Measurements from ENCODE around the gene PTP4A2. TPM values are rescaled to one million over a fixed set of nuclear protein-coding genes. Genes with fewer than 3 reads are reported as not detected.
A peak's percentile ranks its signal among the peaks of the same experiment; 100 is the strongest.
"Not testable (repeated sequence)": the region's sequence is repeated elsewhere in the genome, so short reads cannot be mapped to it uniquely, and the experiment has no call there.

Gene PTP4A2
- total RNA-seq, 1 donor from 2014 or later, result 334 TPM

DNA sequence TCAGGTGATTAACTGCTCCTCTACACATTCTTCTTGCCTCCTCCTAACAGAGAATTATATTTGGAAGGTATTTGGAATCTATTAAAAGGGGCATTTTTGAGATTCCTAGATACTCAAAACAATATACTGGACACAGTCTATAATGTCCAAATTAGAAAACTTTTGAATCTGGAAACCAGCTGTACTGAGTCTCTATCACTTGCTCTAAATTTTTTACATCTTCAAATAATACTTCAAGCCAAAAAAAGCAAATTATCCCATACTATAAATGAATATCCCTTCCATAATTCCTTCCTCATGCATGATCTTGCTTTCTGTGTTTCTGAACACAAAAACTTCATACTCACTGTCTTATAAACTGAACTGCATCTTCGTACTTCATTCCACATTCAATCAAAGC lies 28.5 kb downstream of the PTP4A2 start:
- Mint-ChIP-seq H3K36me3 (ENCODE audit: low read depth) (peaks cover 97% of the 10 kb centered on the region), H3K4me3 (ENCODE audit: low read depth) (no peak overlapping the region), H3K27ac (peak overlapping the region; percentile 36), H3K4me1 (ENCODE audit: low read depth) (peaks cover 58% of the 10 kb centered on the region), H3K27me3 (ENCODE audit: low read depth) (no peaks in the 10 kb centered on the region), H3K9me3 (no peaks in the 10 kb centered on the region)
- DNase-seq (ENCODE audit: low spot score), result no peak
- intact Hi-C loops (cut with micrococcal nuclease), result loop anchor here (5.0 kb wide), 1 partner anchor 82 kb away; no protein-coding TSS in a partner anchor

DNA sequence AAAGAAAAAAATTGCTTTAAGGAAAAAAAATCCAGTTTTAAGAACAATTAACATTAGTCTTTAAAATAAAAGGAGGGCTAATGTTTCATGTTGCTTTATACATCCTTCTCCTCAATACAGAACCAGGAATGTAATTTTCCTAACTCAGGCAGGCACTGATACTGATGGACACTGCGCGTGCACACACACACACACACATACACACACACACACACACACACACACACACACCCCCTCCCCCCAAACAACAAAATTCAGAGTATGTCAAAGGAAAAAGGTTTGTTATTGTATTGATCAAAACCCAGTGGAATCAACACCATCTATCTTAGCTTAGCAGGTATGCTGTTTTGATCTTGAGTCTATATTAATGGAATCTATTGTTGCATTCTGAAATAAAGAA lies 31.6 kb downstream of the PTP4A2 start:
- intact Hi-C loops (cut with micrococcal nuclease), result no loop called here
- peak overlapping the region; percentile 35 for H3K27ac Mint-ChIP-seq
- H3K4me3 Mint-ChIP-seq (ENCODE audit: low read depth), result no peak overlapping the region
- no peak for DNase-seq (ENCODE audit: low spot score)
- peaks cover 4% of the 10 kb centered on the region for H3K9me3 Mint-ChIP-seq
- no peaks in the 10 kb centered on the region for H3K27me3 Mint-ChIP-seq (ENCODE audit: low read depth)
- H3K4me1 Mint-ChIP-seq (ENCODE audit: low read depth), result peaks cover 36% of the 10 kb centered on the region
- H3K36me3 Mint-ChIP-seq (ENCODE audit: low read depth), result peaks cover 81% of the 10 kb centered on the region

DNA sequence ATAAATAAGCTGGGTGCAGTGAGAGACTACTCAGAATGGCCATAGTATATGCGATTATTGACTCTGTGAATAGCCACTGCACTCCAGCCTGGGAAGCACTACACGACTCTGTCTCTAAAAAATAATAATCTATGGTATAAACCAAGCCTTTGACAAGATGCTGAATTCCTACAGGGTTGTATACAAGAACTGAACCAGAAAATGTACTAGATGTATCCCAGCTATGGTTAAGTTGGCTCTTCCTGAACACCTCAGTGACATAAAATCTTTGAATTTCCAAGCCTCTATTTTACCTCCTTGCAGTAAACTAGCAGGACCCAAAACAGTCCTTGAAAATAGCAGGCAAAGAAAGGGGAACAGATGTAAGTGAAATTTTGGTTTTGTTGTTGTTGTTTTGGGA lies 32.5 kb downstream of the PTP4A2 start:
- H3K36me3 Mint-ChIP-seq (ENCODE audit: low read depth), result peaks cover 73% of the 10 kb centered on the region
- H3K4me1 Mint-ChIP-seq (ENCODE audit: low read depth), result peaks cover 29% of the 10 kb centered on the region
- intact Hi-C loops (cut with micrococcal nuclease), result no loop called here
- H3K27ac Mint-ChIP-seq, result peak overlapping the region; percentile 4
- H3K27me3 Mint-ChIP-seq (ENCODE audit: low read depth), result no peaks in the 10 kb centered on the region
- H3K9me3 Mint-ChIP-seq, result peaks cover 4% of the 10 kb centered on the region
- no peak for DNase-seq (ENCODE audit: low spot score)
- H3K4me3 Mint-ChIP-seq (ENCODE audit: low read depth), result no peak overlapping the region

DNA sequence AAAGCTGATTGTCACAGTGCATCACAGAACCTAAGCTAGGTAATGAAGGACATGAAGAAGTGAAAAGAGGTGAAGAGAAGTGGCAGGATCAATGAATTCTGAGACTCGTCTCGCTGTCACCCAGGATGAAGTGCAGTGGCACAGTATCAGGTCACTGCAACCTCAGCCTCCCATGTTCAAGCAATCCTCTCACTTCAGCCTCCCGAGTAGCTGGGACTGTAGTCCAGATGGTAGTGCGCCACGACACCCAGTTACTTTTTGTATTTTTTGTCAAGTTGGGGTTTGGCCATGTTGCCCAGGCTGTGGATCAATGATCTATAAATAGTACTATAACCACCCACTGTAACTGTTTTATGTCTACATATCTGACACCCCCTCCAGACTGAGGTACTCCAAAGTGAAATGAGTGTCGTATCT lies 33.1 kb downstream of the PTP4A2 start:
- peaks cover 68% of the 10 kb centered on the region for H3K36me3 Mint-ChIP-seq (ENCODE audit: low read depth)
- H3K27ac Mint-ChIP-seq, result no peak overlapping the region
- no peak overlapping the region for H3K4me3 Mint-ChIP-seq (ENCODE audit: low read depth)

GRCh38 chr1:31904339-31905092 lies 33.7 kb downstream of the PTP4A2 start:
- peaks cover 4% of the 10 kb centered on the region for H3K9me3 Mint-ChIP-seq
- H3K36me3 Mint-ChIP-seq (ENCODE audit: low read depth), result peaks cover 62% of the 10 kb centered on the region
- intact Hi-C loops (cut with micrococcal nuclease), result no loop called here
- no peaks in the 10 kb centered on the region for H3K27me3 Mint-ChIP-seq (ENCODE audit: low read depth)
- H3K27ac Mint-ChIP-seq, result no peak overlapping the region
- no peak for DNase-seq (ENCODE audit: low spot score)
- no peak overlapping the region for H3K4me3 Mint-ChIP-seq (ENCODE audit: low read depth)
- peaks cover 21% of the 10 kb centered on the region for H3K4me1 Mint-ChIP-seq (ENCODE audit: low read depth)

More for the DNA sequence above, 33.1 kb downstream of the PTP4A2 start:
- DNase-seq (ENCODE audit: low spot score), result no peak
- Mint-ChIP-seq H3K27me3 (ENCODE audit: low read depth) (no peaks in the 10 kb centered on the region), H3K4me1 (ENCODE audit: low read depth) (peaks cover 26% of the 10 kb centered on the region), H3K9me3 (peaks cover 4% of the 10 kb centered on the region)
- intact Hi-C loops (cut with micrococcal nuclease), result no loop called here

DNA sequence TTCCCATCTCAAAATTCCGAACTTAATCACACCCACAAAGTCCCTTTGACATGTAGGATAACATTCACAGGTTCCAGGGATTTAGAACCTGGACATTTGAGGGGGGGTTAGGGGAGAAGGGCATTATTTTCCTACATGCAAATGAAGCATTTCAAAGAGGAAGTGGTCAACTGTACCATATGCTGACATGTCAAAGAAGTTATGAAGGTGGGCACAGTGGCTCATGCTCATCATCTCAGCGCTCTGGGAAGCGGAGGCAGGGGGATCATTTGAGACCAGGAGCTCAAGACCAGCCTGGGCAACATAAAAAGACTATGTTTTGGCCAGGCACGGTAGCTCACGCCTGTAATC lies 35.7 kb downstream of the PTP4A2 start:
- Mint-ChIP-seq H3K9me3 (peaks cover 4% of the 10 kb centered on the region), H3K27ac (no peak overlapping the region), H3K36me3 (ENCODE audit: low read depth) (peaks cover 43% of the 10 kb centered on the region), H3K27me3 (ENCODE audit: low read depth) (no peaks in the 10 kb centered on the region), H3K4me3 (ENCODE audit: low read depth) (no peak overlapping the region), H3K4me1 (ENCODE audit: low read depth) (peaks cover 17% of the 10 kb centered on the region)
- intact Hi-C loops (cut with micrococcal nuclease), result no loop called here
- no peak for DNase-seq (ENCODE audit: low spot score)

DNA sequence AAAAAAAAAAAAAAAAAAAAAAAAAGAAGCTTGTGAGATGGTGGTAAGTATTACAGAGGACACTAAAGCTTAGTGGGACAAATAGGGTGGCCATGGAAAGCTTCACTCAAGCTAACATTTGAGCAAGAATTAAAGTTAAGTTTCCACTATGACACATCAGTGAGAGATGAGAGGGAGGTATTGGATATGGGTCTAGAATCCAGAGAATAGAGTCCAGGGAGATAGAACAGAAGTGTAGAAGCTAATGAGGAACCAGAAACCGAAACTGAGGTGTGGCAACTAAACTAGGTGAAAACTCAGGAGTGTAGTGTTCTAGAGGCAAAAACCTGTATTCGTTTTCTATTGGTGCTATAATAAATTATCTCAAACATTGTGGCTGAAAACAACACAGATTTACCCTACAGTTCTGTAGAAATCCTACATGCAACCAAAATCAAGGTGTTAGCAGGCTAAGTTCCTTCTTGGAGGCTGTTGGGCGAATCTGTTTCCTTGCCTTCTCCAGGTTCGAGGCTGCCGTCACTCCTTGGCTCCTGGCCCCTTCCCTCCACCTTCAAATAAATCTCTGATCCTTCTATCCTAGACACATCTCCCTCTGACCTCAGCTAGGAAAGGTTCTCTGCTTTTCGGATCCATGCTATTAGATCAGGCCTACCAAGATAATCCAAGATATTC lies 36.2 kb downstream of the PTP4A2 start:
- peaks cover 4% of the 10 kb centered on the region for H3K9me3 Mint-ChIP-seq
- peaks cover 38% of the 10 kb centered on the region for H3K36me3 Mint-ChIP-seq (ENCODE audit: low read depth)
- intact Hi-C loops (cut with micrococcal nuclease), result no loop called here
- H3K27me3 Mint-ChIP-seq (ENCODE audit: low read depth), result no peaks in the 10 kb centered on the region
- no peak for DNase-seq (ENCODE audit: low spot score)
- no peak overlapping the region for H3K27ac Mint-ChIP-seq
- H3K4me3 Mint-ChIP-seq (ENCODE audit: low read depth), result no peak overlapping the region
- H3K4me1 Mint-ChIP-seq (ENCODE audit: low read depth), result peaks cover 17% of the 10 kb centered on the region

DNA sequence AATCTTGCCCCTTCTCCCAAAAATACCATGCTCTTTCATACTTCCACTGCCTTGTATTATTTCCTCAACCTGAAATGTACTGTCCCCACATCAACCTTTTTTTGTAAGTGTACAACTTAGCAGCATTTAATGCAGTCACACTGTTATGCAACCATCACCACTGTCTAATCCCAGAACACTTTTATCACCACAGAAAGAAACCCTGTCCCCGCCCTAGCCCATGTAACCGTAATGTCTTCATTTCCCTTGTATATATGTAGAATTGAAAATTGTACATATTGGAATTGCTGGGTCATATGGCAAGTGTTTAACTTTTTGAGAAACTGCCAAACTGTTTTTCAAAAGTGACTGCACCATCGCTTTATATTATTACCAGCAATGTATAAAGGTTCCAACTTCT lies 37.4 kb downstream of the PTP4A2 start:
- Mint-ChIP-seq H3K27ac (no peak overlapping the region), H3K4me1 (ENCODE audit: low read depth) (peaks cover 17% of the 10 kb centered on the region), H3K9me3 (peaks cover 5% of the 10 kb centered on the region), H3K4me3 (ENCODE audit: low read depth) (no peak overlapping the region), H3K36me3 (ENCODE audit: low read depth) (peaks cover 29% of the 10 kb centered on the region), H3K27me3 (ENCODE audit: low read depth) (no peaks in the 10 kb centered on the region)
- intact Hi-C loops (cut with micrococcal nuclease), result no loop called here
- no peak for DNase-seq (ENCODE audit: low spot score)

GRCh38 chr1:31897526-31898100 lies 40.6 kb downstream of the PTP4A2 start:
- no peak for DNase-seq (ENCODE audit: low spot score)
- no peak overlapping the region for H3K4me3 Mint-ChIP-seq (ENCODE audit: low read depth)
- peaks cover 15% of the 10 kb centered on the region for H3K4me1 Mint-ChIP-seq (ENCODE audit: low read depth)
- intact Hi-C loops (cut with micrococcal nuclease), result no loop called here
- peaks cover 20% of the 10 kb centered on the region for H3K36me3 Mint-ChIP-seq (ENCODE audit: low read depth)
- H3K27me3 Mint-ChIP-seq (ENCODE audit: low read depth), result no peaks in the 10 kb centered on the region
- peaks cover 20% of the 10 kb centered on the region for H3K9me3 Mint-ChIP-seq
- H3K27ac Mint-ChIP-seq, result no peak overlapping the region

GRCh38 chr1:31895474-31896198 lies 42.5 kb downstream of the PTP4A2 start:
- peaks cover 15% of the 10 kb centered on the region for H3K36me3 Mint-ChIP-seq (ENCODE audit: low read depth)
- H3K4me3 Mint-ChIP-seq (ENCODE audit: low read depth); intact Hi-C loops (cut with micrococcal nuclease); H3K27me3 Mint-ChIP-seq (ENCODE audit: low read depth); DNase-seq (ENCODE audit: low spot score); H3K27ac Mint-ChIP-seq: not testable (repeated sequence)
- H3K9me3 Mint-ChIP-seq, result peaks cover 15% of the 10 kb centered on the region
- peaks cover 16% of the 10 kb centered on the region for H3K4me1 Mint-ChIP-seq (ENCODE audit: low read depth)

DNA sequence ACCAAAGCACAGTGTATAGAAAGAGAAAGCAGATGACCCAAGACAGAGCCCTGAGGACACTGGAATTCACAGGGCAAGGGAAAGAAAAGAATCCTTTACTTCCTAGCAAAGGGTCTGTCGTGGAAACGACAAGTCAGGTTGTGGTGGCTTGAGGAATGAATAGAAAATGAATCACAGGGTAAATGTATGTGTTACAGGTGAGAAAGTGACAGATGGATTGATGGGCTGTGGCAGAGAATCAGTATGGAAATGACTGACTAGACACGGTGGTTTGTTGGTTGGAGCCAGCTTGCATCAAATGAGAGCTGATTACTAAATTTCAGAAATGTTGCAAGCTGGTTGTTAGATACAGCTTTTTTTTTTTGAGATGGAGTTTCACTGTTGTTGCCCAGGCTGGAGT lies 46.9 kb downstream of the PTP4A2 start:
- peak; percentile 21 for DNase-seq (ENCODE audit: low spot score)
- no peak overlapping the region for H3K4me3 Mint-ChIP-seq (ENCODE audit: low read depth)
- intact Hi-C loops (cut with micrococcal nuclease), result loop anchor here (1.0 kb wide), 4 partner anchors 20 to 122 kb away; no protein-coding TSS in a partner anchor
- H3K27me3 Mint-ChIP-seq (ENCODE audit: low read depth), result no peaks in the 10 kb centered on the region
- H3K27ac Mint-ChIP-seq, result peak overlapping the region; percentile 52
- H3K36me3 Mint-ChIP-seq (ENCODE audit: low read depth), result peaks cover 22% of the 10 kb centered on the region
- H3K9me3 Mint-ChIP-seq, result peaks cover 15% of the 10 kb centered on the region
- H3K4me1 Mint-ChIP-seq (ENCODE audit: low read depth), result peaks cover 32% of the 10 kb centered on the region

GRCh38 chr1:31888291-31888690 lies 49.9 kb downstream of the PTP4A2 start:
- Mint-ChIP-seq H3K27me3 (ENCODE audit: low read depth) (no peaks in the 10 kb centered on the region), H3K36me3 (ENCODE audit: low read depth) (peaks cover 10% of the 10 kb centered on the region)
- intact Hi-C loops (cut with micrococcal nuclease), result no loop called here

More at GRCh38 chr1:31888291-31888690, 49.9 kb downstream of the PTP4A2 start:
- Mint-ChIP-seq H3K27ac (no peak overlapping the region), H3K4me3 (ENCODE audit: low read depth) (no peak overlapping the region), H3K4me1 (ENCODE audit: low read depth) (peaks cover 27% of the 10 kb centered on the region), H3K9me3 (no peaks in the 10 kb centered on the region)
- DNase-seq (ENCODE audit: low spot score), result no peak
